ENCODE data around the gene PDPN. TPM values are rescaled to one million over a fixed set of nuclear protein-coding genes. Genes with fewer than 3 reads are reported as not detected.

PDPN gene
- total and polyA plus RNA-seq, 2 of the 8 experiments (the other 6 are each of a cell fraction or from before 2014, with no cell fraction given), result 44.7 to 169 TPM

DNA sequence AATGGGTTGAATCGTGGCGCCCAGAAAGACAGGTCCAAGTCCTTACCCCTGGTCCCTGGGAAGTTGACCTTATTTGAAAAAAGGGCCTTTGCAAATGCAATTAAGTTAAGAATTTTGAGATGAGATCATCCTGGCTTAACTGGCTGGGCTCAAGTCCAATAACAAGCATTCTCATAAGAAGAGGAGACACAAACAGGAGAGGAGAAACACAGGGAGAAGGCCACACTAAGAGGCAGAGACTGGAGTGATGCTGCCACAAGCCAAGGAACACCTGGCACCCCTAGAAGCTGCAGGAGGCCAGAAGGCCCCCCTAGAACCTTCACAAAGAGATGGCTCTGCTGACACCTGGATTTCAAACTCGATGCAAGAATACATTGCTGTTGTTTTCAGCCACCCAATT is 44.6 kb downstream of the PDPN start (continued):
- TF ChIP-seq SIX5 (IDR thresholded peaks at IDR 0.05; ENCODE audit: low read depth, low read length), result no peak
- TF ChIP-seq, protein P1, sequence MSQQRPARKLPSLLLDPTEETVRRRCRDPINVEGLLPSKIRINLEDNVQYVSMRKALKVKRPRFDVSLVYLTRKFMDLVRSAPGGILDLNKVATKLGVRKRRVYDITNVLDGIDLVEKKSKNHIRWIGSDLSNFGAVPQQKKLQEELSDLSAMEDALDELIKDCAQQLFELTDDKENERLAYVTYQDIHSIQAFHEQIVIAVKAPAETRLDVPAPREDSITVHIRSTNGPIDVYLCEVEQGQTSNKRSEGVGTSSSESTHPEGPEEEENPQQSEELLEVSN (IDR thresholded peaks at IDR 0.05), result no peak
- no peak for TF ChIP-seq BACH1 (IDR thresholded peaks at IDR 0.05; ENCODE audit: low read length)
